BE2C (cell line): Measurements from ENCODE around the gene EDNRA.

Experiments
- DNase-seq: peaks from one replicate; pipeline ENCODE4 v3.0.0-alpha.2; 2020
- H3K27me3 ChIP-seq: fragments of 250-450 bp; sonication (Bioruptor Pico); 2 replicates; pipeline ENCODE4 v1.5.1; 2020; ENCODE audit warnings: mild to moderate bottlenecking
- H3K36me3 ChIP-seq: fragments of 250-450 bp; sonication (Bioruptor Pico); 2 replicates; pipeline ENCODE4 v1.5.1; 2020; ENCODE audit warnings: mild to moderate bottlenecking
- H3K4me1 ChIP-seq: fragments of 250-450 bp; sonication (Bioruptor Pico); 2 replicates; pipeline ENCODE4 v1.5.1; 2020
- H3K4me3 ChIP-seq: 2 replicates; pipeline ENCODE4 v1.5.1; 2011; ENCODE audit warnings: low read depth, low read length
- H3K9me3 ChIP-seq: fragments of 250-450 bp; sonication (Bioruptor Pico); 2 replicates; pipeline ENCODE4 v1.5.1; 2020
- CTCF ChIP-seq: IDR thresholded peaks from 2 replicates; pipeline ENCODE4 v1.5.1; 2012; ENCODE audit warnings: mild to moderate bottlenecking, low read depth, low read length

EDNRA gene

GRCh38 chr4:147587041-147587440 lies 106.1 kb downstream of the EDNRA start:
- no peaks in the 10 kb centered on the region for H3K36me3 ChIP-seq
- H3K4me1 ChIP-seq = peaks cover 4% of the 10 kb centered on the region; the same call in 1 of the 2 replicates
- H3K27me3 ChIP-seq = no peaks in the 10 kb centered on the region
- no peak for DNase-seq
- no peak overlapping the region for H3K4me3 ChIP-seq
- H3K9me3 ChIP-seq = no peaks in the 10 kb centered on the region
- no peak for TF ChIP-seq CTCF

- Histone ChIP-seq H3K9me3 (no peaks in the 10 kb centered on the region), H3K27me3 (no peaks in the 10 kb centered on the region), H3K4me3 (no peak overlapping the region), H3K36me3 (no peaks in the 10 kb centered on the region), H3K4me1 (peaks cover 4% of the 10 kb centered on the region; the same call in 1 of the 2 replicates)
- TF ChIP-seq CTCF = no peak
- peak; percentile 20 for DNase-seq
Measured at GRCh38 chr4:147589586-147589985, 108.7 kb downstream of the EDNRA start.

- Histone ChIP-seq H3K4me1 (peaks cover 4% of the 10 kb centered on the region; the same call in 1 of the 2 replicates), H3K9me3 (no peaks in the 10 kb centered on the region), H3K27me3 (no peaks in the 10 kb centered on the region), H3K36me3 (no peaks in the 10 kb centered on the region), H3K4me3 (no peak overlapping the region)
- DNase-seq = peak; percentile 70
- peak; percentile 87 for TF ChIP-seq CTCF
Measured at GRCh38 chr4:147590249-147590920, 109.5 kb downstream of the EDNRA start.

- Histone ChIP-seq H3K4me1 (peaks cover 4% of the 10 kb centered on the region; the same call in 1 of the 2 replicates), H3K36me3 (no peaks in the 10 kb centered on the region), H3K4me3 (no peak overlapping the region), H3K9me3 (no peaks in the 10 kb centered on the region), H3K27me3 (no peaks in the 10 kb centered on the region)
- no peak for TF ChIP-seq CTCF
- DNase-seq = no peak
Measured at GRCh38 chr4:147591106-147591505, 110.2 kb downstream of the EDNRA start.

- Histone ChIP-seq H3K9me3 (no peaks in the 10 kb centered on the region), H3K27me3 (no peaks in the 10 kb centered on the region), H3K4me1 (peaks cover 15% of the 10 kb centered on the region), H3K36me3 (no peaks in the 10 kb centered on the region), H3K4me3 (no peak overlapping the region)
- no peak; the same call in 1 of the 2 replicates for TF ChIP-seq CTCF
- DNase-seq = no peak
Measured at GRCh38 chr4:147594107-147594506, 113.2 kb downstream of the EDNRA start.
